ENCODE data around the gene TGIF2.

The TGIF2 gene

GRCh38 chr20:36573103-36573797 is at the start of gene TGIF2 (continued):
- TF ChIP-seq ZNF174 (tag by site-specific recombination; IDR thresholded peaks at IDR 0.05) (no peak), TCF7L2 (IDR thresholded peaks at IDR 0.05; ENCODE audit: borderline replicate concordance, low read depth, low read length) (no peak), ZBTB6 (tag by site-specific recombination; IDR thresholded peaks at IDR 0.05) (no peak), OSR2 (tag by site-specific recombination; IDR thresholded peaks at IDR 0.05) (no peak), HOXC10 (CRISPR knock-in tag; IDR thresholded peaks at IDR 0.05) (no peak), ZNF791 (tag by site-specific recombination; IDR thresholded peaks at IDR 0.05) (no peak), ZNF391 (tag by site-specific recombination; IDR thresholded peaks at IDR 0.05; ENCODE audit: borderline replicate concordance, low read depth) (no peak), ZNF202 (tag by site-specific recombination; IDR thresholded peaks at IDR 0.05; ENCODE audit: borderline replicate concordance) (no peak), ZNF792 (tag by site-specific recombination; IDR thresholded peaks at IDR 0.05) (no peak), ZNF768 (tag by site-specific recombination; IDR thresholded peaks at IDR 0.05) (no peak), BCL11B (tag by site-specific recombination; IDR thresholded peaks at IDR 0.05; ENCODE audit: low read depth) (no peak), ZNF830 (tag by site-specific recombination; IDR thresholded peaks at IDR 0.05; ENCODE audit: low read depth) (no peak), REPIN1 (tag by site-specific recombination; IDR thresholded peaks at IDR 0.05; ENCODE audit: low read depth) (no peak), ZBTB17 (tag by site-specific recombination; IDR thresholded peaks at IDR 0.05) (peak; percentile 19; the same call in 1 of the 2 replicates), ZNF692 (tag by site-specific recombination; IDR thresholded peaks at IDR 0.05) (no peak), KLF8 (tag by site-specific recombination; IDR thresholded peaks at IDR 0.05) (peak; percentile 38; the same call in 1 of the 2 replicates), ZBTB10 (tag by site-specific recombination; IDR thresholded peaks at IDR 0.05) (no peak), GLI2 (tag by site-specific recombination; IDR thresholded peaks at IDR 0.05; ENCODE audit: borderline replicate concordance, low read depth) (no peak), ZNF654 (tag by site-specific recombination; IDR thresholded peaks at IDR 0.05; ENCODE audit: low read depth) (no peak), ZNF596 (tag by site-specific recombination; IDR thresholded peaks at IDR 0.05) (no peak), ZNF558 (tag by site-specific recombination; IDR thresholded peaks at IDR 0.05) (no peak), ZNF221 (tag by site-specific recombination; IDR thresholded peaks at IDR 0.05; ENCODE audit: borderline replicate concordance) (no peak), EGR2 (tag by site-specific recombination; IDR thresholded peaks at IDR 0.05; ENCODE audit: low read depth) (0 out of 2 replicates have a peak, but pooled peaks have one; percentile 35), ZNF560 (tag by site-specific recombination; IDR thresholded peaks at IDR 0.05; ENCODE audit: borderline replicate concordance) (no peak), TSHZ1 (tag by site-specific recombination; IDR thresholded peaks at IDR 0.05; ENCODE audit: borderline replicate concordance) (no peak), ZNF600 (tag by site-specific recombination; IDR thresholded peaks at IDR 0.05) (peak; percentile 51; the same call in 1 of the 2 replicates), ZNF248 (tag by site-specific recombination; IDR thresholded peaks at IDR 0.05) (no peak), ZSCAN5A (tag by site-specific recombination; IDR thresholded peaks at IDR 0.05) (0 out of 2 replicates have a peak, but pooled peaks have one; percentile 24), ZNF121 (tag by site-specific recombination; IDR thresholded peaks at IDR 0.05) (no peak), ZNF140 (tag by site-specific recombination; IDR thresholded peaks at IDR 0.05) (no peak), ZNF426 (tag by site-specific recombination; IDR thresholded peaks at IDR 0.05) (no peak)
